Measurements from ENCODE around the gene ANO8.
A peak's percentile ranks its signal among the peaks of the same experiment; 100 is the strongest.

The ANO8 gene

GRCh38 chr19:17353386-17353785, 18.7 kb upstream of the ANO8 start:
- H3K27me3 ChIP-seq (ENCODE audit: control insufficient read depth in 1 of 2, insufficient read depth in 1 of 2, low read length in 2 of 2): peaks cover 0 to 28% of the 10 kb centered on the region in 2 experiments
- no peak overlapping the region for H2AK5ac ChIP-seq (ENCODE audit: low read length, severe bottlenecking)
- peak overlapping the region in 1 of 2 experiments; percentile 2 for H2BK12ac ChIP-seq (ENCODE audit: low read length in 2 of 2)
- DNase-seq: no peak
- H3K9ac ChIP-seq (ENCODE audit: low read length): no peak overlapping the region
- H3K4me3 ChIP-seq (ENCODE audit: insufficient read depth in 1 of 2, low read depth in 1 of 2, low read length in 2 of 2): no peak overlapping the region
- no peak overlapping the region for H3K14ac ChIP-seq (ENCODE audit: low read length in 2 of 2)
- H2BK5ac ChIP-seq (ENCODE audit: low read depth, low read length, poor library complexity, severe bottlenecking): no peak overlapping the region
- H3K27ac ChIP-seq (ENCODE audit: low read length, poor library complexity, severe bottlenecking): no peak overlapping the region
- peak overlapping the region; percentile 18 for H2AFZ ChIP-seq (ENCODE audit: low read depth, low read length)
- no peak overlapping the region for H2BK15ac ChIP-seq (ENCODE audit: low read depth, poor library complexity, severe bottlenecking)
- H3K4ac ChIP-seq (ENCODE audit: low read depth in 1 of 2, low read length in 2 of 2): no peak overlapping the region
- H3K9me3 ChIP-seq (ENCODE audit: control insufficient read depth, low read length): no peaks in the 10 kb centered on the region
- H4K8ac ChIP-seq (ENCODE audit: low read length): no peak overlapping the region
- no peak overlapping the region for H2BK120ac ChIP-seq (ENCODE audit: low read depth, low read length)
- H3K79me1 ChIP-seq (replicated peaks; ENCODE audit: low read length, poor library complexity, severe bottlenecking): no peaks in the 10 kb centered on the region
- no peak overlapping the region for H4K91ac ChIP-seq (ENCODE audit: low read length)
- no peak overlapping the region for H3K4me2 ChIP-seq (ENCODE audit: low read length, poor library complexity, severe bottlenecking)
- no peak overlapping the region for H3K23ac ChIP-seq (ENCODE audit: low read length in 2 of 2)
- H3K18ac ChIP-seq (ENCODE audit: low read depth in 1 of 2, low read length in 2 of 2): no peak overlapping the region
- 88% methylated on average over 8 of the region's 8 CpGs for WGBS
- peaks cover 8% of the 10 kb centered on the region for H3K4me1 ChIP-seq (ENCODE audit: control insufficient read depth, insufficient read depth, low read depth, low read length)
- no peaks in the 10 kb centered on the region for H3K36me3 ChIP-seq (ENCODE audit: control insufficient read depth in 1 of 2, insufficient read depth in 2 of 2, low read depth in 1 of 2, low read length in 2 of 2)

DNA sequence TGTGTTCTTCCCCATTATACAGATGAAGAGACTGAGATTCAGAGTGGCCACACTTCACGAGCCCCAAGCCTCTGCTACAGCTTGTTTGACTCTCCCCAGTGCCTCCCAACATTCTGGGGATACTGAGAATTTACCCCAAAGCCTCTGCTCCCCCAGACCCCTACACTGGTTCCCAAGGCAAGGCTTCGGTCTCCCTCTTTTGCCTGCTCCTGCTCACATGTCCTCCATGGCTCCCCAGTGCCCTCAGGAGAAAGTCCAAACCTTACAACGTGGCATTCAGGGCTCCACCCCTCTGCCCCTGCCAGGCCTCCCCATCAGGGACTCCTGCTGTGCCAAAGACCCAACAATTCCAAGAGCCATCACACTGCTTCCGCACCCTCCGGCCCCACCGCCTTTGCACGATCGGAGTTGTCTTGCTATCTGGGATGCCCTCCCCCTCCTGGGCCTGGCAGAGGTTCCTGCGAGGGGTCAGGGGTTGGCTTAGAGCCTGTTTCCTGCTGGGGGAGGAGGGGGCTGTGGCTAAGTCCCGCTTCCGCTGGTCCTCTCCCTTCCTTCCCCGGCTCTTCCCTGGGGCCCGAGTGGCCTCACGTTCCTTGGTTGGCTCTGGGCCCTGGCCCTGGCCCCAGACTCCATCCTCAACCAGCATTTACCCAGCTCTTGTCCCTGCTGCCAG, 18.1 kb upstream of the ANO8 start:
- Histone ChIP-seq H4K8ac (ENCODE audit: low read length) (peak overlapping the region; percentile 20), H2AK5ac (ENCODE audit: low read length, severe bottlenecking) (no peak overlapping the region), H2BK12ac (ENCODE audit: low read length in 2 of 2) (peak overlapping the region in 1 of 2 experiments; percentile 2), H3K79me1 (replicated peaks; ENCODE audit: low read length, poor library complexity, severe bottlenecking) (no peaks in the 10 kb centered on the region), H2BK15ac (ENCODE audit: low read depth, poor library complexity, severe bottlenecking) (no peak overlapping the region), H4K91ac (ENCODE audit: low read length) (peak overlapping the region; percentile 55), H3K23ac (ENCODE audit: low read length in 2 of 2) (no peak overlapping the region), H3K14ac (ENCODE audit: low read length in 2 of 2) (peak overlapping the region in 1 of 2 experiments; percentile 35), H3K27ac (ENCODE audit: low read length, poor library complexity, severe bottlenecking) (no peak overlapping the region), H3K9ac (ENCODE audit: low read length) (no peak overlapping the region), H3K4ac (ENCODE audit: low read depth in 1 of 2, low read length in 2 of 2) (no peak overlapping the region), H3K4me2 (ENCODE audit: low read length, poor library complexity, severe bottlenecking) (no peak overlapping the region), H3K4me3 (ENCODE audit: insufficient read depth in 1 of 2, low read depth in 1 of 2, low read length in 2 of 2) (no peak overlapping the region), H3K27me3 (ENCODE audit: control insufficient read depth in 1 of 2, insufficient read depth in 1 of 2, low read length in 2 of 2) (peaks cover 0 to 28% of the 10 kb centered on the region in 2 experiments), H3K36me3 (ENCODE audit: control insufficient read depth in 1 of 2, insufficient read depth in 2 of 2, low read depth in 1 of 2, low read length in 2 of 2) (no peaks in the 10 kb centered on the region), H2BK5ac (ENCODE audit: low read depth, low read length, poor library complexity, severe bottlenecking) (no peak overlapping the region), H3K9me3 (ENCODE audit: control insufficient read depth, low read length) (no peaks in the 10 kb centered on the region), H3K18ac (ENCODE audit: low read depth in 1 of 2, low read length in 2 of 2) (peak overlapping the region in 1 of 2 experiments; percentile 18), H3K4me1 (ENCODE audit: control insufficient read depth, insufficient read depth, low read depth, low read length) (peaks cover 6% of the 10 kb centered on the region), H2BK120ac (ENCODE audit: low read depth, low read length) (peak overlapping the region; percentile 21), H2AFZ (ENCODE audit: low read depth, low read length) (peak overlapping the region; percentile 18)
- DNase-seq: no peak
- WGBS: 66% methylated on average over 14 of the region's 14 CpGs

DNA sequence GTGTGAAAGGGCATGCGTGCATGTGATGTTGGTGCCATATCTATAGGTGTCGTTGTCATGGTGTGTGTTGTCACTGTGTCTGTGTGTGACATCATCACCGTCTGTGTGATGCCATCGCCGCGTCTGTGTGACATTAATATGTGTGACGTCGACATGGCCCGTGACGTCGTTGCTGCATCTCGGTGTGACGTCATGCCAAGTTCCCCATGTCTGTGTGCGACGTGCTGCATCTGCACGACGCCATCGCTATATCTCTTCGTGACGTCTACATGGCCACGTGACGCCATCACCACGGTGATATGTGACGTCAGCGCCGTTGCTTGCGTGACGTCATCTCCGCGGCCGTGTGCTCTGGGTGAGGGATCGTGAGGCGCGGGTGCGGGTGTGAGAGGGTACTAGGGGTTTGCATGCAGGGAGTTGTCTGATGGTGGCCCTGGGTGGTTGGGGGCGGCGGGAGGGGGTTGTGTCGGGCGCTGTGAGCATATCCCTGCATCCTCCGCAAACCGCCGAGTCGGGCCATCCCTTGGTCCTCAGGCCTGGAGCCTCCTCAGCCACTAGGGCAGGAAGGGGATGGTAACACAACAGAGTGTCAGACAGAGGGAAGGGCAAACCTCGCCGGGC, 17.3 kb upstream of the ANO8 start:
- no peak overlapping the region for H2BK120ac ChIP-seq (ENCODE audit: low read depth, low read length)
- H3K27ac ChIP-seq (ENCODE audit: low read length, poor library complexity, severe bottlenecking): no peak overlapping the region
- no peaks in the 10 kb centered on the region for H3K36me3 ChIP-seq (ENCODE audit: control insufficient read depth in 1 of 2, insufficient read depth in 2 of 2, low read depth in 1 of 2, low read length in 2 of 2)
- no peaks in the 10 kb centered on the region for H3K9me3 ChIP-seq (ENCODE audit: control insufficient read depth, low read length)
- peak overlapping the region; percentile 81 for H4K91ac ChIP-seq (ENCODE audit: low read length)
- no peak overlapping the region for H2AFZ ChIP-seq (ENCODE audit: low read depth, low read length)
- peak overlapping the region in 1 of 2 experiments; percentile 35 for H3K4ac ChIP-seq (ENCODE audit: low read depth in 1 of 2, low read length in 2 of 2)
- DNase-seq: no peak
- peak overlapping the region in 1 of 2 experiments; percentile 50 for H3K18ac ChIP-seq (ENCODE audit: low read depth in 1 of 2, low read length in 2 of 2)
- no peak overlapping the region for H2AK5ac ChIP-seq (ENCODE audit: low read length, severe bottlenecking)
- H3K4me1 ChIP-seq (ENCODE audit: control insufficient read depth, insufficient read depth, low read depth, low read length): peaks cover 11% of the 10 kb centered on the region
- H2BK12ac ChIP-seq (ENCODE audit: low read length in 2 of 2): peak overlapping the region in 1 of 2 experiments; percentile 21
- no peaks in the 10 kb centered on the region for H3K79me1 ChIP-seq (replicated peaks; ENCODE audit: low read length, poor library complexity, severe bottlenecking)
- no peak overlapping the region for H3K9ac ChIP-seq (ENCODE audit: low read length)
- H3K4me3 ChIP-seq (ENCODE audit: insufficient read depth in 1 of 2, low read depth in 1 of 2, low read length in 2 of 2): no peak overlapping the region
- H3K4me2 ChIP-seq (ENCODE audit: low read length, poor library complexity, severe bottlenecking): no peak overlapping the region
- 98% methylated on average over 36 of the region's 45 CpGs for WGBS
- no peak overlapping the region for H3K23ac ChIP-seq (ENCODE audit: low read length in 2 of 2)
- H3K14ac ChIP-seq (ENCODE audit: low read length in 2 of 2): no peak overlapping the region
- H2BK15ac ChIP-seq (ENCODE audit: low read depth, poor library complexity, severe bottlenecking): no peak overlapping the region
- H3K27me3 ChIP-seq (ENCODE audit: control insufficient read depth in 1 of 2, insufficient read depth in 1 of 2, low read length in 2 of 2): peaks cover 0 to 28% of the 10 kb centered on the region in 2 experiments
- H4K8ac ChIP-seq (ENCODE audit: low read length): peak overlapping the region; percentile 43
- H2BK5ac ChIP-seq (ENCODE audit: low read depth, low read length, poor library complexity, severe bottlenecking): no peak overlapping the region

DNA sequence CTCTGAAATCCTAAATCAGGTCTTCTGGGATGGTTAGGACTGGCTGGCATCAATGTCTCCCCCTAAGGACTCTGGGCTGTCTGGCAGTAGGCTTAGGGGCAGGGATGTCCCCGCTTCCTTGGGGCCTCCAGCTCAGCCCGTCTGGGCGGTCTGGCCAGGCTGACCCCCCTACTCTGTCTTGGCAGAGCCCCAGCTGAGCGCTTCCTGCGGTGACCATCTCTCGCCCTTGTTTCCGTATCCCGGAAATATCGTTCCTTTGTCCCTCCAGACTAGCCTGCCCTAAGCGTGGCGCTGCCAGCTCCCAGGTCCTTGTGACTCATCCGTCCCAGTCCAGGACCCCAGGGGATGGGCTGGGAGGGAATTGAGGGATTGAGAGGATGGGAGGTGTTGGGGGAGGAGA, 14.0 kb upstream of the ANO8 start:
- peak overlapping the region in 1 of 2 experiments; percentile 45 for H3K18ac ChIP-seq (ENCODE audit: low read depth in 1 of 2, low read length in 2 of 2)
- H3K14ac ChIP-seq (ENCODE audit: low read length in 2 of 2): no peak overlapping the region
- DNase-seq: peak; percentile 81
- peaks cover 11% of the 10 kb centered on the region for H3K4me1 ChIP-seq (ENCODE audit: control insufficient read depth, insufficient read depth, low read depth, low read length)
- H3K4ac ChIP-seq (ENCODE audit: low read depth in 1 of 2, low read length in 2 of 2): peak overlapping the region; percentile 47 to 57
- H2BK120ac ChIP-seq (ENCODE audit: low read depth, low read length): peak overlapping the region; percentile 54
- H3K23ac ChIP-seq (ENCODE audit: low read length in 2 of 2): no peak overlapping the region
- H3K27ac ChIP-seq (ENCODE audit: low read length, poor library complexity, severe bottlenecking): no peak overlapping the region
- peak overlapping the region; percentile 47 for H3K9ac ChIP-seq (ENCODE audit: low read length)
- no peak overlapping the region for H2BK15ac ChIP-seq (ENCODE audit: low read depth, poor library complexity, severe bottlenecking)
- H2BK5ac ChIP-seq (ENCODE audit: low read depth, low read length, poor library complexity, severe bottlenecking): no peak overlapping the region
- H4K8ac ChIP-seq (ENCODE audit: low read length): peak overlapping the region; percentile 97
- H3K4me2 ChIP-seq (ENCODE audit: low read length, poor library complexity, severe bottlenecking): peak overlapping the region; percentile 33
- peak overlapping the region; percentile 11 to 76 for H2BK12ac ChIP-seq (ENCODE audit: low read length in 2 of 2)
- no peaks in the 10 kb centered on the region for H3K9me3 ChIP-seq (ENCODE audit: control insufficient read depth, low read length)
- H3K79me1 ChIP-seq (replicated peaks; ENCODE audit: low read length, poor library complexity, severe bottlenecking): no peaks in the 10 kb centered on the region
- peaks cover 0 to 28% of the 10 kb centered on the region in 2 experiments for H3K27me3 ChIP-seq (ENCODE audit: control insufficient read depth in 1 of 2, insufficient read depth in 1 of 2, low read length in 2 of 2)
- H2AK5ac ChIP-seq (ENCODE audit: low read length, severe bottlenecking): no peak overlapping the region
- peak overlapping the region in 1 of 2 experiments; percentile 69 for H3K4me3 ChIP-seq (ENCODE audit: insufficient read depth in 1 of 2, low read depth in 1 of 2, low read length in 2 of 2)
- peak overlapping the region; percentile 80 for H2AFZ ChIP-seq (ENCODE audit: low read depth, low read length)
- WGBS: 1% methylated on average over 5 of the region's 12 CpGs
- peak overlapping the region; percentile 77 for H4K91ac ChIP-seq (ENCODE audit: low read length)
- H3K36me3 ChIP-seq (ENCODE audit: control insufficient read depth in 1 of 2, insufficient read depth in 2 of 2, low read depth in 1 of 2, low read length in 2 of 2): no peaks in the 10 kb centered on the region

Measured in mesenchymal stem cell (in vitro differentiated cells and primary cell).